OCI-LY7 (cell line): Measurements from ENCODE around the gene BRD1.

Experiments
- CTCF ChIP-seq: fragments of 200-600 bp; sonication (generic); conservative IDR thresholded peaks from 2 replicates; pipeline ENCODE4 v1.5.1; 2014; ENCODE audit warnings: mild to moderate bottlenecking, antibody characterized with exemption, low read length, moderate library complexity, mixed read lengths
- EZH2phosphoT487 ChIP-seq: fragments of 200-600 bp; sonication (generic); IDR thresholded peaks from 2 replicates; pipeline ENCODE4 v1.6.1; 2018; ENCODE audit warnings: low read depth, borderline replicate concordance, mild to moderate bottlenecking, mixed run types, antibody characterized with exemption, low read length, moderate library complexity, mixed read lengths

GRCh38 chr22:49791682-49792081 is 36.0 kb downstream of the BRD1 start:
- TF ChIP-seq CTCF (no peak), EZH2phosphoT487 (no peak)
